Stimulated activated CD4-positive, alpha-beta T cell treated with anti-CD3 and anti-CD28 coated beads, Interleukin-12 subunit alpha, Interleukin-12 subunit beta, amount 100 ng/mL, for 24 hours (primary cell): ENCODE data around the gene TRPM5.

Experiments
- DNase-seq, 2 experiments: peaks; one replicate each; pipeline ENCODE4 v3.0.0-alpha.2; 2020; ENCODE audit warnings: low read depth in 2 of 2

Gene TRPM5

DNA sequence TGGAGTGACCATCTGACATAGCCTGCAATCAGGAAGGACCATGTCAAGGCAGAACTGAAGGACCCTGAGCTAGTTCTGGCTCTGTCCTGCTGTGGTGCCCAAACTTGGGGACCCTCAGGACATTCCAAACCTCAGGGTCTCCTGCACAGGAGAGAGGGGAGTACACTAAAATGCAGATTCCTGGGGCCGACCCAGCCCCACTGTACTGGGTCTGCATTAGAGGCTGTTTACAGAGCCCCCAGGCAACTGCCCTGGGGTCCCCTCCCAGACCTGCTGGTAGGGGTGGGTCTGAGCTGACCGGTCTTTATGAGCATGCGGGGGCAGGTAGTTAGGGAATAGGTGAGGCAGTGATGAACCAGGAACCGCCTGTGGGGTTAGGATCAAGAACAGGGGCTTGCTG lies 6.8 kb downstream of the TRPM5 start:
- DNase-seq, result no peak

DNA sequence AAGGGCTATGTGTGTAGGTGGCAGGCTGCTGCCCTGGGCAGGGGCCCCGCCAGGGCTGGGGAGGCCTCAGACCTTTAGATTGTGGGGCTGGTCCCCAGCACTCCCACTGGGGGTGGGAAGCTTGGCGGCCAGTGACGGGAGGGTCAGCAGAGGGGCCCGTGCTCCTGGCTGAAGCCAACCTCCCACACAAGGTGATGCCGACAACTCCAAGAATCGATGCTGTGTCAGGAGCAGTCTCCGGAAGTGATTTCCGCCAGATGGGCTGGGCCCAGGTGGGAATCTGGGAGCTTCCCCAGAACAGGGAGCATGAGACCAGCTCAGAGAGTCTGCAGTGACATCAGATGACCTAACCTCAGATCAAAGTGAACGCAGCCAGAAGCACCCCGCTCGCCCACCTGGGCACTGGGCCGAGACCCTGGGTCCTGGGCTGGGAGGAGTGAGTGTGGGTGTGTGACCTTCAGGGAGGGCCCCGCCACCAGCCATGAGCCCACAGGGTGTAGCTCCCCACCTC lies 7.7 kb downstream of the TRPM5 start:
- no peak for DNase-seq

DNA sequence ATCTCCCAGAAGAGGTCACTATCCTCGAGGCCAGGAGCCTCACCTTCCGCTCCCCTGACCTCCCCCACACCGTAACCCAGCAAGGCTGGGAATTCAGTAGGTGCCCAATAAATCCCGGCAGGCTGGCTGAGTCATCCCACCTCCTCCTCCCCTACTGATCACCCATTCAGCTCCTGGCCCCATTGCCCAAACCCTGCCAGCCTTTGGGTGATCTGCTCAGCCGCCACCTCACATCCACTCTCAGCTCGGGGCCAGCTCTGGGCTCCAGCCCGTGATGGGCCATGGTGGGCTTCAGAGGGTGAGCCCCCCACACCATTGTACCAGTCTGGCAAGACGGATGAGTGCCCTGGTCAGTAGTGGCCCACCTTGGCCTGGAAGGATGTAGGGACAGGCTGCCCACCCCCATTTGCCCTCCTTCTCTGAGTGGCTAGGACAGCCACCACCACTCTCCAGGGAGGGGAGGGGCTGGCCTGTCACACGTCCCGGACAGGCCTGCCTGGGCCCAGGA lies 8.2 kb downstream of the TRPM5 start:
- no peak for DNase-seq

DNA sequence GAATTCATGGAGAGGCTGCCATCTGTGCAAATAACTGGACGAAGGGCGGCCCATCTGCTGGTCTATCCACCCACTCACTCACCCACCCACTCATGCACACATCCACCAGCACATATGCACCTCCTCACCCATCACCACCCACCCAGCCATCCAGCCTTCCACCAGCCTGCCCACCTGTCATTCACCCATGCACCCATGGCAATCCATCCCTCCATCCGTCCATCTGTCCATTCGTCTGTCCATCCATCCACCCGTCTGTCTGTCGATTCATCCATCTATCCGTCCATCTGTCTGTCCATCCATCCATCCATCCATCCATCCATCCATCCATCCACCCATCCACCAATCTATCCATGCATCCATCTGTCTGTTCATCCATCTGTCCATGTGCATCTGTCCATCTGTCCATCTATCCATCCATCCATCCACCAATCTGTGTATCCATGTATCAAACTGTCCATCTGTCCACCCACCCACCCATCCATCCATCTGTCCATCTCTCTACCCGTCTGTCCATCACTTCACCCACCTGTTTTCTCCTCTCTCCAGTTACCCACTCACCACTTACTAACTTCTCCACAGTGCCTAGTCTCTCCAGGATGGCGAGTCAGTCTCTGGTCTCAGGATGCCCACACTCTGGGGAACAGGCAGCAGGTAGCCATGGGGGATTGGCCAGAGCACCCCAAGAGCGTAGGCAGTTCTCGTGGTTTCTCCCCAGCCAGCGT lies 8.9 kb downstream of the TRPM5 start:
- DNase-seq, result no peak

DNA sequence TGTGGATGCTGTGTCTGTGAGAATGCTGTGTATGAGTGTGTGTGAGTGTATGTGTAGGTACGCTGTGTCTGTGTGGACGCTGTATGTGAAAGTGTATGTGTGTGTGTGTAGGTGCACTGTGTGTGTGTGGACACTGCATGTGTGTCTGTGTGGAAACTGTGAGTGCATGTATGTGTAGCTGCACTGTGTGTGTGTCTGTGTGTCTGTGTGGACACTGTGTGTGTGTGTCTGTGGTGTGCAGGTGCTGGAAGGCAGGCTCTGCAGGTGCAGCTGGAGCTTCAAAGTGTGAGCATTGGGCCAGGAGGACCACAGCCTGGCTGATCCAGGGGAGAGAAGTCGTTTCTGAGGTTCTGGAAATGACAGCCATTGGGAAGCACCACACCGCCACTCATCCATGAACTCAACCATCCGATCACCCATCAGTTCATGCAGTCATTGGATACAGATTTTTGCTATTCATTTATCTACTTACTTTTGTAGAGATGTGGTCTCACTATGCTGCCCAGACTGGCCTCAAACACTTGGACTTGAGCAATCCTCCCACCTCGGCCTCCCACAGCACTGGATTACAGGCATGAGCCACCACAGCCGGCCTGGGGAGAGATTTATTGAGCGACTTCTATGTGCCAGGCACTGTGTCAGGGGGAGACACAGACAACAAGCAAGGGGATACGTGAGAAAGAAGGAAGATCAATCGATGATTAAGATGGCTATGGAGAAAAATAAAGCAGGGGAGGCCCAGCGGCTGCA lies 9.6 kb downstream of the TRPM5 start:
- DNase-seq, result no peak

DNA sequence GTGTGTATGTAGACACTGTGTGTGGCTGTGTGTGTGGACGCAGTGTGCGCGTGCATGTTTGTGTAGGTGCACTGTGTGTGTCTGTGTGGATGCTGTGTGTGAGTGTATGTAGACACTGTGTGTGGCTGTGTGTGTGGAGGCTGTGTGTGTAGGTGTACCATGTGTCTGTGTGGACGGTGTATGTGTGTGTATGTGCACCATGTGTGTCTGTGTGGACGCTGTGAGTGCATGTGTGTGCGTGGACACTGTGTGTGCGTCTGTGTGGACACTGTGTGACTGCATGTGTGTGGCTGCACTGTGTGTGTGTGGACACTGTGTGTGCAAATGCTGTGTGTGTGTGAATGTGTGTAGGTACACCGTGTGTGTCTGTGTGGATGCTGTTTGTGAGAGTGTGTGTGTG lies 10.3 kb downstream of the TRPM5 start:
- no peak for DNase-seq

DNA sequence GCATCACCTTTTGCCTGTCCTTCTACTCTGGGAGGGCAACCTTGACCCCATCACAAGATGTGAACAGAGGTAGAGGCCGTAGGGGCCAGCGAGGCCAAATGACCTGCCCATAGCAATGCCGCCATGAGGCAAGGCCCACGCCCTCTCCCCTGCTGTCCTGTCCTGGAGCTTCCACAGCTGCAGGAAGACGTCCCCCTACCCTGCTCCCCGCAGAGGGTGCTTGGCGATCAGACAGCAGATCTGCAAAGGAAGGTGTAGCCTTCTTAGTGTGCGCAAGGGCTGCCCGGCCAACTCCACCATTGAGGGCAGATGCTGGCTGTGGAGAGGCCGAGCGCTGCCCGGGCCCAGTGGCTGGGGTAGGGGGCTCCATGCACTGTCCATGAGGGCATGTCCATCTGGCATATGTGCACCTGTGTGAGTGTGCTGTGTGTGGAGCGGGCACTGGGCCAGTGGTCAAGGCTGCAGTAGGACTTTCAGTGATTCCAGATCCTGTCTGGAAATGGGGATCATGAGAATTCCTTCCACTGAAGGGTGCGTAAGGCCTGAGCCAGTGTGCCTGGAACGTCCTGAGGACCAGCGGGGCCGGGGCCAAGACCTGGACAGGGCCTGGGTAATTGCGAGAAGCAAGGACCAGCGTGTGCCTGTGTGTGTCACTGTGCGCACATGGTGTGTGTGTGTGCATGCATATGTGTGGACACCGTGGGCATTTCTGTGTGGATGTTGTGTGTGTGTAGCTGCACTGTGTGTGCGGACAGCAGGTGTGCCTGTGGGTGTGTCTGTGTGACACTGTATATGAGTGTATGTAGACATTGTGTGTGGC lies 11.0 kb downstream of the TRPM5 start:
- DNase-seq, result no peak

DNA sequence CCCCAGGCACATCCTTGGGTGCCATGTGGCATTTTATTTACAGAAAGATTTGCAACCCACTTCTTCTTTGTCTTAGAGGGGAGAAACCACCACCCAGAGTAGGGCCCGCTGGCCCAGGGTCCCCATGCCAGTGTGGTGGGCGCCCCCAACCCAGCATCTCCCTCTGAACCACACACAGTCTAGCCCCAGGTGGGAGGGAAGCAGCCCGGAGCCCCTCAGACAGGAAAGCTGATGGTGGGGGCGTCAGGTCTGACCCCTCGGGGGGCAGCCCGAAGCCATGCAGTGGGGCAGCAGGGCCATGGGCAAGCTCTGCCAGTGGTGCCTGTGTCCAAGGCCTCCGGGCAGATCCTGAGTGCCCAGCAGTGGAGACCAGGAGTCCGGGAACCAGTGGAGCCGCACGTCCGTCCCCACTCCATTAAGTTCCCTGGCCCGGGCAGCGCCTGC lies 11.7 kb downstream of the TRPM5 start:
- no peak for DNase-seq

DNA sequence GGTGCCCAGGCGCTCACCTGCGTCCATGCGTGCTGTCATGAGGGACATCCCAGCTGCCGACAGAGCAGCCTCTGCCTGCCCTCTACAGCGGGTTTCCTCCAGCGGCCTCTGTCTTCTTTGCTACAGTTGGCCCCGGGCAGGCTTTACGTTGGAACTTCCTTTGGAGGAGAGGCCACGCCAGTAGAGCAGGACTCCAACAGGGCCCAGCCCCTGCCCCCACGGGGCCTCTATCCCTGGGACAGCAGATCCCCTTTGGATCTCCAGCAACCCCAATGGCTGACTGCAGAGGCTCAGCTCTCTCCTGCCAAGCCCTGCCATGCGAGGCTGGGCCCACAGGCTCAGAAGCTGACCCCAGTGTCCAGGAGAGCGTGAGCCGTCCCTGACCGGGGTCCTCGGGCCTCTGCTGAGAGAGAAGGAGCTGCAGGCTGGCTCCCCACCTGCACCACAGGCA lies 12.1 kb downstream of the TRPM5 start:
- no peak for DNase-seq

DNA sequence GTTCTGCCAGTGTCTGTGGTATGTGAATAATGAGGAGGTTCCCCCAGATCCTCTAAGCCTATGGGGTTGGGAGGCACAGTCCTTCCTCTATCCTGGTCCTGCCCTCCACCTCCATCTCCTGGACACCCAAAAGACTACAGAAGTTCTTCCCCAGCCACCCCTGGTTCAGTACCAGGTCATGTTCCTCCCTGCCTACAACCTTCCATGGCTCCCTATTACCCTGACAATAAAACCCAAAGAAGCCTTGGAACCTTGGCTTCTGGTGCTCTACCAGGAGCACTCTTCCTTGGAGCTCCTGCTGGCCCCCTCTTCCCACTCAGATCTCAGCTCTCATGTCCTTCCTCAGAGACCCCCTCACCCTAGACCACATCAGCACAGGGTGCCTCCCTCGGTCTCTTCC lies 12.9 kb downstream of the TRPM5 start:
- DNase-seq, result no peak

DNA sequence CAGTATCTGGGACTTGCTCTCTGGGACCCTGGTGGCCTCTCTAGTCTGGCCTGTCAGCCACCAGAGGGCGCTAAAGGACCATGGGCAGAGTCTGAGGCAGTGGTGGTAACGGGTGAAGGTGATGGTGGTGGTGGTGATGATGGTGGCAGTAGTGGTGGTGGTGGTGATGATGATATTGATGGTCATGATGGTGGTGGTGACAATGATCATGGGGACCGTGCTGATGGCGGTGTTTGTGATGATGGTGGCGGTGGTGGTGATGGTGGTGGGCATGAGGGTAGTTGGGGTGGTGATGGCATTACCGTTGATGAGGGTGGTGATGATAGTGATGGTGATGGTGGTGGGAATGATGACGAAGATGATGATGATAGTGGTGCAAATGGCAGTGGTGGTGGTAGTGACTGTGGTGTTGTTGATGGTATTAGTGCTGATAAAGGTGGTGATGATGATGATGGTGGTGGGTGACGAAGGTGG lies 16.0 kb downstream of the TRPM5 start:
- peak; percentile 77 to 85 for DNase-seq

DNA sequence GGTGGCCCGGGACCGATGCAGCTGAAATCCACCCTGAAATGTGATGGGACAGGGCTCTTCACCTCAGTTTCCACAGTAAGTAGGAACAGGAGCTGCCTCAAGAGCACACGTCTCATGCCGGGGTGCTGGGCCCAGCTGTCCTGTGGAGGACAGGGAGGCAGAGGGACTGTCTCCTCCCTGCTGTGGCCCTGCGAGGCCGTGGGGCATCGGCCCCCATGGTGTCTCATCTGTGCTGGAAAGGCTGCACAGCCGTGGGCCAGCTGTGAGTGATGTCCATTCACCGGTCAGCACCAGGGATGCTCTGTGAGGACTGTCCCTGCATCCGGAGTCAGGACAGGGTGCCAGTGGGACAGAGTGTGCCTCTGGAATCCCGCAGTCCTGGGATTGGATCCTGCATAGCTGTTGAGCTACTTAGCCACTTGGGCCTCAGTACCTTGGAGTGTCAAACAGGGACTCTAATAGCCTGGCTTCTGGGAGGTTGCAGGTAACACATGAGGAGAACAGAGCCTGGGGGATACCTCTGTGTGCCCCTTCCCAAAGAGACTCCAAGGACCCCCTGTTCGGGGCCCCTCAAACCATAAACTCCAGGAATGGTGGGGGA lies 16.5 kb downstream of the TRPM5 start:
- DNase-seq, result no peak

DNA sequence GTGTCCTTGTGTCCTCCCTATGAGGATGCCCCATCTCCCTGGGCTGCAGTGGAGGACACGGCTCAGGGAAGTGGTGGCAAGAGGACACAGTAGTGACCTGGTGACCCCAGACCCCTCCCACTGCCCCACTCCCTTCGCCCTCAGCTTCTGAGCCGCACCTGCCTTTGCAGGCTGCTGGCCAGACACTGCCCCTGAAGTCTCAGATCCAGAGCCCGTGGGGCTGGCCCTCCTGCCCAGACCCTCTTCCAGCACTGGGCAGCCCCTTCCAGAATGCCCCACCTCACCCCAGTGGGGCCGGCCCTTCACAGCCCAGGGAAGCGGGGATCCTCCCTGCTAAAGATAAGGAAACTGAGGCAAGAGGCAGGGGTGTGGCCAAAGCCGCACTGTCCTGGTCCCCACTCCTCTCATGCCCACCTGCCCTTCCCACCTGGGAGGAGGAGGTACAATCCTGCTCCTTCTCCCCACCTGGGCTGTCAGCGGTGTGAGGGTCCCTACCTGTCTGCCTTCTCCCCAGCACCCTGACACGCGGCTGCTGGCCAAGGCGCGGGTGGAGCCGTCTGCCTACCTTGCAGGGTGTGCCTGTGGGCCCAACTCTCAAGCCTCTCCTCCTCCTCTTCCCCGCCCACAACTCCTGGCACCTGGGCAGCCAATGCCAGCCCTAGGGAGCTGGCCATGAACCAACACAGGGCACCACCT lies 17.3 kb downstream of the TRPM5 start:
- no peak for DNase-seq

DNA sequence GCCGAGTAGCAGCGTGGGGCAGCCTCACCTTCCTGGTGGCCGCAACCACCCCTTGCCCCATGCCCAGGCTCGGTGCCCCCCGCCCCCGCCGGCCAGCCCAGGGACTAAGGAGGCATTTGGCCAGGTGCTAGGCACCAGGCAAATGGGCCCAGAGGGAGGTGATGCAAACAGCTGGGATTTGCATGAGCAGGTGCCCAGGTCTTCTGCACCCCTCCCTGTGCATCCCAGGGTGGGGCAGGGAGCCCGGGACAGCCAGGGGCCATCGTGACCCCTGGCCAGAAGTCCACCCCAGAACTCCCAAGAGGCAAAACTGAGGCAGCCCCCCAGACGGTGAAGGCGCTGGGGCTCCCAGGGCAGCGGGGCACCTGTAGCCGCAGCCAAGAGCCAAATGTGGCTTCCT lies 18.1 kb downstream of the TRPM5 start:
- DNase-seq, result no peak

DNA sequence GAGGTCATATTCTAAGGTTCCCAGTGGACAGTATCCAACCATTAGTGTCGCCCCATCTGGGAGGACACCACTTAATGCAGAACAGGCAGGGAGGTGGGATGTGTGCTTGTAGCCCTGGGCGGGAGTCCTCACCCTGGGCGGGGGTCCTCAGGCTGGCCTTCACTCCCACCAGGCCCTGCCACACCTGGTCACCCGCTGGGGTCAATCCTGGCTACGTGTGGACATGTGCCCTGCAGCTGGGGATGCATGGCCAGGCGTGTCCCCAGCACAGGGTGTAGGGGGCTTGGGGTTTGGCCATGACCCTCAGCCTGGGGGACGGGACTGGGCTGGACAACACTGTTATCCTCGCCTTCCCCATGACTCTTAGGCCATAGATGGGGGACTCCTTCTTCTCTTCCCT lies 18.8 kb downstream of the TRPM5 start:
- DNase-seq, result no peak

DNA sequence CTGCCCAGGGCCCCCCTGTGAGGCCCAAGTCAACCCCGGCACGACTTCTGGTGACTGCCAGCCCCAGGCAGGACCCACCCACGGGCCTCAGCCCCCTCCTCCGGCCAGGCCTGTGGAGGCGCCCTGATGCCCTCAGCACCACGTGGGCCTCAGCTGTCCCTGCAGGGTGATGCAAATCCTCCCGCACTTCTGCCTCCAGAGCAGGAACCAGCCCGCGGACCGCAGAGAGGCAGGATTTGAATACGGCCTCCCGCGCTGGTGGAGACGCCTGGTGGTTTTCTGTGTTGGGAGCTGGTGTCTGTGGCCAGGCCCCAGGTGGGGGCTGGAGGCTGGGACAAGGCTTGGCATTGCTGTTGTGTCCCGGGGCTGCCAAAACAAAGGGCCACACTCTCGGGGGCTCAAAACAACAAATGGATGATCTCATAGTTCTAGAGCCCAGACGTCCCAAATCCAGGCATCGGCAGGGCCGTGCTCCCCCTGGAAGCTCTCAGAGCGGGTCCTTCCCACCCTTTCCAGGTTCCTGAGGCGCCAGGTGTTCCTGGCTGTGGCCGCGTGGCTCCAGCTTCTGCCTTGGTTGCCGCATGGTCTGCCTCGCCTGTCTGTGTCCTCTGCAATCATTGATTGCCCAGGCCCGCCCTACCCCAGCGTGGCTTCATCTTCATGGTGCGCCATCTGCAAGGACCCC lies 19.4 kb downstream of the TRPM5 start:
- DNase-seq, result no peak

DNA sequence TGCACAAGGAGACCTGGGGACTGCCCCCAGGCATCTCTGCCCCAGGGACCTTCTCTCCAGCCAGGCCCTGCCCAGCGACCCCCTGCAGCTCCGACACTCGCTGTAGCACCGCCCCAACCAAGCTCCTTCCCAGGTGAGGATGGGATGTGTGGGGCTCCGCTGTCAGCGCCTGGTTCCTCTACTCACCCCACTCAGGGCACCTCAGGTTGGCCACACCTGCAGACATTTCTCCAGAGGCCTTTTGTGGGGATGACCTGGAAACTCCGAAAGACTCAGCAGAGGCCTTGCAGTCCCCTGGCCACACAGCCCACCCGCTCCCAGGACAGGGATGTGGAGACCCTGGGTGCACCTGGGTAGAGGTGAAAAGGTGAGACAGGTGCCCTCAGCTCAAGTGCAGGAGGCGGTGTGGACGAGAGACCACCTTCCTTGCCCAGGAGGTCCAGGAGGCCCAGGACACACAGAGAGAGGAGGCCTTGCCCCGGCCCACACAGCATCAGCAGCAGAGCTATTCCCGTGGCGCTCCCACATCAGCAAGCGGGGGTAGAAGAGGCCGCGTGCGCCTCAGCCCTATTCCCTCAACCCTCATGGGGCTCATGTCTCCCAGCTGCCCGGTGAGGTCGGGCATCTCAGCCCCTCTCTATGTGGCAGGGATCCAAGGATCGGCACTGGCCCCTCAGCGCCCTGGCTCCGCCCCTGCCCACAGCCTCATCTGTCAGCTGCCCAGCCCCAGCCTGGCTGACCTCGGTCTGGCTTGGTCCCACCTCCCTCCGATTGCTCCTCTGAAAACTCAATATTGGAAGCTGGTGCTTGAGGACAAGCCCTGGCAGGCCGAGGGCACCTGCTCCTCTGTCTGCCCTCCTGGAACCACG lies 20.9 kb downstream of the TRPM5 start:
- no peak for DNase-seq

DNA sequence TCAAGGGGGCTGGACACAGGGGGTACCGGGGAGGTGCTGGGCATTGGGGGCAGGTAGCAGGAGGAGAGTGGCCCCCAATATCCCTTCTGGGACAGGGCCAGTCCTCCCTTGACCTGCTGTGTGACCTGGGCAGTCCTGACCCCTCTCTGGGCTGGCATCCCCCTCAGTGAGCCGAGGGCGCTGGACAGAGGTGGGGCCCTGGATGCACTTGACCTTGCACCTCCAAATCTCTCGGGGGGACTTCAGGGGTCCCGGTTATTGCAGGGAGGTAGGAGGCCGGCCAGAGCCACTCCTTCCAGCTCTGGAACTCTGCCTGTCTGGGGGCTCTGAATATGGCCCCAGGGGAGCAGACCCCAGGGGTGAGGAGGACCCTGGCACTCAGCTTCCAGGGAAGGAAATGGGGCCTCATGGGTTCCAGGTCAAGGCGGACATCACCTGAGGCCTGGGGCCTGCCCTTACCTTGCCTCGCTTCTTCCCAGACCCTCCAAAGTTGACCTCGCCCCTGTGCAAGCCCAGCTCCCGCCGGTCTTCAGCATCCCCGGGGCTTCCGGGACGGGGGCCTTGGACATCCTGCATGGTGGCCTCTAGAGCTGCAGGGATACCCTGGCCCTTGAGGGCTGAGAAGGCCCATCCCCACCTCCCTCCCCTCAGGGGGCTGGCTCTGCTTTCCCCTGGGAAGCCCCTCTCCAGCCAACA lies 21.7 kb downstream of the TRPM5 start:
- DNase-seq, result no peak

DNA sequence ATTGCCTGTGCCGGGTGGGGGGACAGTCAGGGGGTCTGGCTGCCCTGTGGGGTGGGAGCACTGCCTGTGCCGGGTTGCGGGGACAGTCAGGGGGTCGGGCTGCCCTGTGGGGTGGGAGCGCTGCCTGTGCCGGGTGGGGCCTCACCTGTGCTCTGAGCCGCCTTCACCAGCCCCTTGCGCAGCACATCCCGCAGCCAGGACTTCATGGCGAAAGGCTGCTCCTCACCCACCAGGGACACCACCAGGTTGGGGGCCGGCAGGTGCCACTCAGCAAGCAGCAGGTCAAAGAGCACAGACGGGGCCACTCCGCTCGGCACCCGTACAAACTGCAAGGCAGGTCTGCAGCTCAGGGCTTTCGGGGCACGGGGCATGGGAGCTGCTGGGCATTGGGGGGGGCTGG lies 22.3 kb downstream of the TRPM5 start:
- DNase-seq, result no peak
